Activated CD8-positive, alpha-beta T cell treated with anti-CD3 and anti-CD28 coated beads for 36 hours (primary cell): ENCODE measurements around the gene PRKCE. TPM values are rescaled to one million over a fixed set of nuclear protein-coding genes. Genes with fewer than 3 reads are reported as not detected.
A peak's percentile ranks its signal among the peaks of the same experiment; 100 is the strongest.

ENCODE experiments used
- ATAC-seq: fragments of 200-7000 bp; cut with Tn5 transposase; one replicate; pipeline ENCODE4 v1.10.0; 2021; ENCODE audit warnings: mild to moderate bottlenecking, moderate library complexity
- CTCF ChIA-PET: fragments of 350-600 bp; sonication (Branson Sonifier 250); formaldehyde crosslinking; loops from one replicate; lab custom pipeline; 2021; ENCODE audit warnings: antibody characterized with exemption; lab: Charles Lee
- POLR2A ChIA-PET: fragments of 350-600 bp; sonication (Branson Sonifier 250); formaldehyde crosslinking; loops from one replicate; lab custom pipeline; 2021; ENCODE audit warnings: antibody characterized with exemption; lab: Charles Lee
- DNase-seq: peaks from one replicate; pipeline ENCODE4 v3.0.0-alpha.2; 2020
- H3K27ac Mint-ChIP-seq: one replicate; pipeline ENCODE4 v1.8.0; 2021; ENCODE audit warnings: mild to moderate bottlenecking, mixed read lengths
- H3K27me3 Mint-ChIP-seq: one replicate; pipeline ENCODE4 v1.8.0; 2021; ENCODE audit warnings: mixed read lengths
- H3K36me3 Mint-ChIP-seq: one replicate; pipeline ENCODE4 v1.8.0; 2021; ENCODE audit warnings: low read depth, mixed read lengths
- H3K4me1 Mint-ChIP-seq: one replicate; pipeline ENCODE4 v1.8.0; 2021; ENCODE audit warnings: low read depth, mixed read lengths
- H3K4me3 Mint-ChIP-seq: one replicate; pipeline ENCODE4 v1.8.0; 2021; ENCODE audit warnings: mild to moderate bottlenecking, moderate library complexity, mixed read lengths
- H3K9me3 Mint-ChIP-seq: one replicate; pipeline ENCODE4 v1.8.0; 2021; ENCODE audit warnings: mixed read lengths
- intact Hi-C: fragments of 100-400 bp; cut with micrococcal nuclease; formaldehyde crosslinking; loops from one replicate; pipeline ENCODE4 v1.10.0; 2022
- total RNA-seq, 2 experiments: library from RNA; stranded (reverse); gene quantifications; one replicate each; pipeline ENCODE4 v1.2.3, GENCODE V29; 2021
- TF ChIP-seq, protein P1 (sequence below): fragments of 200-600 bp; IDR thresholded peaks from one replicate; pipeline ENCODE4 v1.8.0; 2022; ENCODE audit warnings: antibody characterized with exemption, mild to moderate bottlenecking

The PRKCE gene
- total RNA-seq, 2 experiments from 2014 or later: 11.5 to 11.9 TPM

DNA sequence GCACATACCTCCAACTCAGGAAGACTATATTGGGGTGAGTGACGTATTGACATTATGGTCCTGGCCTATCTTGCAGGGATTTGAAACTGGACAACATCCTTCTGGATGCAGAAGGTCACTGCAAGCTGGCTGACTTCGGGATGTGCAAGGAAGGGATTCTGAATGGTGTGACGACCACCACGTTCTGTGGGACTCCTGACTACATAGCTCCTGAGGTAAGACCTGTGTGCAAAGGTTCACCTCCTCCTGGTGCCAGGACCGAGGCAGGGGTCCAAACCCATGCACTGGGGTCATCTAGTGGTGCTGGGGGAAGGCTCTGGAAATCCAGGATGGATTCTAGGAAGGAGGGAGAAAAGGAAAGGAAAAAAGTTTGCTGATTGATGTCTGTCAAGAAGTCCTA, 493.5 kb downstream of the PRKCE start:
- no peaks in the 10 kb centered on the region for H3K9me3 Mint-ChIP-seq
- DNase-seq (no peak), ATAC-seq (no peak)
- TF ChIP-seq, protein P1, sequence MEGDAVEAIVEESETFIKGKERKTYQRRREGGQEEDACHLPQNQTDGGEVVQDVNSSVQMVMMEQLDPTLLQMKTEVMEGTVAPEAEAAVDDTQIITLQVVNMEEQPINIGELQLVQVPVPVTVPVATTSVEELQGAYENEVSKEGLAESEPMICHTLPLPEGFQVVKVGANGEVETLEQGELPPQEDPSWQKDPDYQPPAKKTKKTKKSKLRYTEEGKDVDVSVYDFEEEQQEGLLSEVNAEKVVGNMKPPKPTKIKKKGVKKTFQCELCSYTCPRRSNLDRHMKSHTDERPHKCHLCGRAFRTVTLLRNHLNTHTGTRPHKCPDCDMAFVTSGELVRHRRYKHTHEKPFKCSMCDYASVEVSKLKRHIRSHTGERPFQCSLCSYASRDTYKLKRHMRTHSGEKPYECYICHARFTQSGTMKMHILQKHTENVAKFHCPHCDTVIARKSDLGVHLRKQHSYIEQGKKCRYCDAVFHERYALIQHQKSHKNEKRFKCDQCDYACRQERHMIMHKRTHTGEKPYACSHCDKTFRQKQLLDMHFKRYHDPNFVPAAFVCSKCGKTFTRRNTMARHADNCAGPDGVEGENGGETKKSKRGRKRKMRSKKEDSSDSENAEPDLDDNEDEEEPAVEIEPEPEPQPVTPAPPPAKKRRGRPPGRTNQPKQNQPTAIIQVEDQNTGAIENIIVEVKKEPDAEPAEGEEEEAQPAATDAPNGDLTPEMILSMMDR: no peak
- intact Hi-C loops: no loop called here
- H3K4me1 Mint-ChIP-seq: peaks cover 28% of the 10 kb centered on the region
- CTCF ChIA-PET: interaction anchor here (1.3 kb wide), 1 partner anchor 152 kb away, joined by 3 read pairs; no protein-coding TSS in a partner anchor
- peaks cover 3% of the 10 kb centered on the region for H3K36me3 Mint-ChIP-seq
- H3K27me3 Mint-ChIP-seq: no peaks in the 10 kb centered on the region
- POLR2A ChIA-PET: no interaction called here
- H3K4me3 Mint-ChIP-seq: no peak overlapping the region
- H3K27ac Mint-ChIP-seq: no peak overlapping the region

DNA sequence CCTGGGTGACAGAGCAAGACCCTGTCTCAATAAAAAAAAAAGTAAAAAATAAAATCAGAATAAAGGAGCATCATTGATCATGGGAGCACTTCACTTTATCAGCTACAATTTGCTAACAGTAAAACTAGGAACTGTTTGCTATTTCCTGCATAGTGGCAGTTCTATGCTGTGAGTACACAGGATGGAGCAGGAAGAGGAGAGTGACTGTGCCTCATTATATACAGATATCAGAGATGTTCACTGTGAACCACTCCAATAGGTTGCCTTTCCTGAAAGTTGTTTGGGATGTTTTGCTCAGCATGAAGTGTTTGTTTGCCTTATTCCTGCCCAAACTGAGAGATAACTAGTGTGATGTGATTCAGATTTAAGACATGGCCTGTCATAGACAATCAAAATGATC, 494.4 kb downstream of the PRKCE start:
- Mint-ChIP-seq H3K4me3 (no peak overlapping the region), H3K36me3 (peaks cover 3% of the 10 kb centered on the region), H3K27ac (no peak overlapping the region), H3K4me1 (peaks cover 29% of the 10 kb centered on the region), H3K9me3 (no peaks in the 10 kb centered on the region), H3K27me3 (no peaks in the 10 kb centered on the region)
- DNase-seq: no peak
- TF ChIP-seq, protein P1: no peak
- intact Hi-C loops: no loop called here
- no peak for ATAC-seq
- CTCF ChIA-PET: no interaction called here
- POLR2A ChIA-PET: no interaction called here

DNA sequence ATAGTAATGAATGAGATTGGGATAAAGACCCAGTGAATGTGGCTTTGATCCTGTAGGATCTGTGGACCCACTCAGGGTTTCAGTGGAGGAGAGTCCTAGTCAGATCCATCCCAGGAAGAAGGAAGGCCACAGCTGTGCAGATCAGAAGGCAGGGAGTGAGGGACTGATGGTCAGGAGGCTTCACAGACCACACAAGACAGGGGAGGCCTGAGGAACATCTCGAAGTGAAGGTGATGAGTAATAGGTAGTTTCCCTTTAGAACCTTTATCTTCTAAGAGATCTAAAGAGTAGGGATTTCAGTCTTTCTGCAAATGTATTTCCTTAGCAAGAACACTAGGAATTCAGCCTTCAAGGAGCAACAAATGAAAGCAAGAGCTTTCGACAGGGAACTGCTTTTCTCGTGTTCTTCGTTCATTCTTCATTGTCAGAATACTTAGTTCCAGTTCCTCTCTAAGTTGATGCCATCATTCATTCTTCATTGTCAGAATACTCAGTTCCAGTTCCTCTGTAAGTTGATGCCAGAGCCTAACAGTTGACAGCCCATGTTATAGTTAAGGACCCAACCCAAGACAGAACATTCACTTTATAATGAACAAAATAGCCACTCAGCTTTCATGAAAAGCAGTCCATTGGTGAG, 495.5 kb downstream of the PRKCE start:
- Mint-ChIP-seq H3K27me3 (no peaks in the 10 kb centered on the region), H3K4me1 (peaks cover 33% of the 10 kb centered on the region), H3K4me3 (no peak overlapping the region), H3K27ac (no peak overlapping the region), H3K36me3 (peaks cover 6% of the 10 kb centered on the region), H3K9me3 (no peaks in the 10 kb centered on the region)
- CTCF ChIA-PET: interaction anchor here (1.3 kb wide), 1 partner anchor 147 kb away, joined by 3 read pairs; no protein-coding TSS in a partner anchor
- intact Hi-C loops: no loop called here
- DNase-seq (no peak), ATAC-seq (peak; percentile 43)
- POLR2A ChIA-PET: interaction anchor here (1.0 kb wide), 1 partner anchor 27 kb away, joined by 3 read pairs; no protein-coding TSS in a partner anchor
- TF ChIP-seq, protein P1: no peak

DNA sequence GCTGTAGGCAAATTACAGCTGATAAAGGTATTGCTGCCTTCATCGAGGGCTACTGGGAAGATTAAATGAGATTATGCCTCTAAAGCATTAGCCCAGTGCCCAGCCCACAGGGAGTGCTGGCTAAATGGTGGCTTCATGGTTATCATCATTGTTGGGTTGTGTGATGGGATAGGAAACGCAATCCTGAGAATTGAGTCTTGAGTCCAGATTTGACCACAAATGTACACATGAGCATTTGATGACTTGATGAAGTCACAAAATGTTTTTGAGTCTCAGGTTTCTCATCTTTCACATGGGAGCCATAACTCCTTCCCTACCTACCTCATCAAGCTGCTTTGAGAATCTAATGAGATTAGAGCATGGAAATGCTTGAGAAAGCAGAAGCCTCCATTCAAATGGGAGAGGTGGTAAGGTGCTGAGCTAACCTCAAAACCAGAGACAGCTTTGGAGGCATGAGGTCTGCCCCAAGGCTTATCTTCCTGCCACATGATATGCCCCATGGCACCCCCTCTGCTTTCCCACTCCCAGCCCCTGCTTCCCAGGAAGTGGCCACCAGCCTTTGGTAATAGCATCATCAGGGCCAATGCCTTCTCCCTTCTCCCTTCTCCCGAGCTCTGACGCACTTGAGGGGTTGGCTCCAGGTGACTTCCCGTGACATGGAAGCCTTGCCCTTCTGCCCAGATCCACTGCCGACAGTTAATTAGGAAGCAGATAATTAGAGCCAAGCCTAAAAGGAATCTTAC, 496.3 kb downstream of the PRKCE start:
- ChIA-PET CTCF (interaction anchor here (1.3 kb wide), 1 partner anchor 146 kb away, joined by 3 read pairs; no protein-coding TSS in a partner anchor), POLR2A (interaction anchor here (1.0 kb wide), 1 partner anchor 28 kb away, joined by 3 read pairs; no protein-coding TSS in a partner anchor)
- H3K27ac Mint-ChIP-seq: no peak overlapping the region
- H3K27me3 Mint-ChIP-seq: no peaks in the 10 kb centered on the region
- ATAC-seq: no peak
- peaks cover 33% of the 10 kb centered on the region for H3K4me1 Mint-ChIP-seq
- no peaks in the 10 kb centered on the region for H3K9me3 Mint-ChIP-seq
- TF ChIP-seq, protein P1: no peak
- DNase-seq: no peak
- no peak overlapping the region for H3K4me3 Mint-ChIP-seq
- intact Hi-C loops: no loop called here
- peaks cover 6% of the 10 kb centered on the region for H3K36me3 Mint-ChIP-seq

DNA sequence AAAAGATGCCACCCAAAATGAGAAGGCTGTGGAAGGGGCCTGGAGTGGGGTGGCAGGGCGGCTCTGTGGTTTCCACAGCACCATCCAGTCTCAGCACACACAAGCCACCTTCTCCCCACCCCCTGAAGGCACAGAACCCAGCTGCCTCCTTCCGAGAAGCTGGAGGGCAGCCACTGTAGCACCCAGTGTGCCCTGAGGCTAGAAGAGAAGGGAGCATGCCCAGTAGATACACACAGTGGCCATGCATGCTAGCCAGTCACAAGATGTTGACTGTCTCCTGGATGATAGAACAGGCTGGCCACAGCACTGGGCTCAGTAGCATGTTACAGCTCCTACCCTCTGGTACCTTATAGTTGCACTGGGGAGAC, 496.9 kb downstream of the PRKCE start:
- ChIA-PET POLR2A (interaction anchor here (1.1 kb wide), 1 partner anchor 20 kb away, joined by 3 read pairs; no protein-coding TSS in a partner anchor), CTCF (no interaction called here)
- DNase-seq (no peak), ATAC-seq (no peak)
- intact Hi-C loops: no loop called here
- Mint-ChIP-seq H3K27ac (no peak overlapping the region), H3K27me3 (no peaks in the 10 kb centered on the region), H3K4me1 (peaks cover 33% of the 10 kb centered on the region), H3K4me3 (no peak overlapping the region), H3K9me3 (no peaks in the 10 kb centered on the region), H3K36me3 (peaks cover 7% of the 10 kb centered on the region)
- TF ChIP-seq, protein P1: no peak
